KMS-11 (cell line): ENCODE results near the gene GAS6.
"Not testable (repeated sequence)": the region's sequence is repeated elsewhere in the genome, so short reads cannot be mapped to it uniquely, and the experiment has no call there.

Experiments used
- H2AFZ ChIP-seq: fragments of 200-600 bp; sonication (generic); 2 replicates; pipeline ENCODE4 v1.6.1; 2016; ENCODE audit warnings: antibody characterized with exemption, mixed run types, low read depth
- H3K27ac ChIP-seq: fragments of 200-600 bp; sonication (generic); 2 replicates; pipeline ENCODE4 v1.6.1; 2016; ENCODE audit warnings: mild to moderate bottlenecking, mixed run types
- H3K27me3 ChIP-seq: fragments of 200-600 bp; sonication (generic); 2 replicates; pipeline ENCODE4 v1.6.1; 2017; ENCODE audit warnings: mild to moderate bottlenecking, low read depth, mixed run types, moderate library complexity; ENCODE audit not compliant: insufficient read depth
- H3K36me3 ChIP-seq: fragments of 200-600 bp; sonication (generic); 2 replicates; pipeline ENCODE4 v1.6.1; 2017; ENCODE audit warnings: mild to moderate bottlenecking, mixed run types; ENCODE audit not compliant: insufficient read depth
- H3K4me1 ChIP-seq: fragments of 200-600 bp; sonication (generic); 2 replicates; pipeline ENCODE4 v1.6.1; 2016; ENCODE audit warnings: mild to moderate bottlenecking, low read depth, mixed run types; ENCODE audit not compliant: poor library complexity, severe bottlenecking
- H3K4me2 ChIP-seq: fragments of 200-600 bp; sonication (generic); 2 replicates; pipeline ENCODE4 v1.7.0; 2016; ENCODE audit warnings: mild to moderate bottlenecking, mixed run types
- H3K4me3 ChIP-seq: fragments of 200-600 bp; sonication (generic); IDR thresholded peaks from 2 replicates; pipeline ENCODE4 v1.6.1; 2017; ENCODE audit warnings: low read depth, low read length, mixed read lengths; ENCODE audit not compliant: insufficient read depth
- H3K79me2 ChIP-seq: fragments of 200-600 bp; sonication (generic); 2 replicates; pipeline ENCODE4 v1.6.1; 2016; ENCODE audit warnings: low read depth, mixed run types; ENCODE audit not compliant: insufficient read depth
- H3K9ac ChIP-seq: fragments of 200-600 bp; sonication (generic); 2 replicates; pipeline ENCODE4 v1.6.1; 2016; ENCODE audit warnings: mild to moderate bottlenecking, mixed run types
- H4K20me1 ChIP-seq: fragments of 200-600 bp; sonication (generic); 2 replicates; pipeline ENCODE4 v1.6.1; 2016; ENCODE audit warnings: mild to moderate bottlenecking, mixed run types; ENCODE audit not compliant: insufficient read depth
- CTCF ChIP-seq: fragments of 200-600 bp; sonication (generic); conservative IDR thresholded peaks from 2 replicates; pipeline ENCODE4 v1.6.1; 2017; ENCODE audit warnings: low read depth, mild to moderate bottlenecking, antibody characterized with exemption, low read length, moderate library complexity, mixed read lengths

GAS6 gene

GRCh38 chr13:113792236-113792770, 71.6 kb downstream of the GAS6 start:
- Histone ChIP-seq H3K4me3 (no peak overlapping the region), H3K27me3 (peaks cover 4% of the 10 kb centered on the region; the same call in 1 of the 2 replicates), H3K4me2 (no peak overlapping the region), H3K9ac (no peak overlapping the region), H3K79me2 (no peaks in the 10 kb centered on the region), H4K20me1 (no peaks in the 10 kb centered on the region), H3K4me1 (no peaks in the 10 kb centered on the region), H3K27ac (no peak overlapping the region), H3K36me3 (no peaks in the 10 kb centered on the region), H2AFZ (no peak overlapping the region)
- TF ChIP-seq CTCF, result no peak

GRCh38 chr13:113791761-113792160, 72.1 kb downstream of the GAS6 start:
- Histone ChIP-seq H3K4me2 (no peak overlapping the region), H3K9ac (no peak overlapping the region), H3K27me3 (peaks cover 4% of the 10 kb centered on the region; the same call in 1 of the 2 replicates), H4K20me1 (no peaks in the 10 kb centered on the region), H3K27ac (no peak overlapping the region), H3K79me2 (no peaks in the 10 kb centered on the region), H3K4me1 (no peaks in the 10 kb centered on the region), H2AFZ (no peak overlapping the region), H3K36me3 (no peaks in the 10 kb centered on the region), H3K4me3 (no peak overlapping the region)
- no peak for TF ChIP-seq CTCF

GRCh38 chr13:113791226-113791625, 72.7 kb downstream of the GAS6 start:
- H3K4me2 ChIP-seq, result no peak overlapping the region
- H3K4me1 ChIP-seq, result no peaks in the 10 kb centered on the region
- no peak overlapping the region for H3K4me3 ChIP-seq
- TF ChIP-seq CTCF, result no peak
- H3K36me3 ChIP-seq, result no peaks in the 10 kb centered on the region
- H2AFZ ChIP-seq, result no peak overlapping the region
- no peaks in the 10 kb centered on the region for H4K20me1 ChIP-seq
- H3K79me2 ChIP-seq, result no peaks in the 10 kb centered on the region
- no peak overlapping the region for H3K9ac ChIP-seq
- H3K27ac ChIP-seq, result no peak overlapping the region
- H3K27me3 ChIP-seq, result peaks cover 4% of the 10 kb centered on the region; the same call in 1 of the 2 replicates

GRCh38 chr13:113789931-113790330, 73.9 kb downstream of the GAS6 start:
- H3K9ac ChIP-seq, H3K4me2 ChIP-seq, H4K20me1 ChIP-seq, H2AFZ ChIP-seq, H3K36me3 ChIP-seq, H3K79me2 ChIP-seq, H3K4me1 ChIP-seq, H3K4me3 ChIP-seq, H3K27ac ChIP-seq: not testable (repeated sequence)
- H3K27me3 ChIP-seq, result peaks cover 11% of the 10 kb centered on the region; the same call in 1 of the 2 replicates

- H2AFZ ChIP-seq, result no peak overlapping the region
- no peak for TF ChIP-seq CTCF
These were observed 74.7 kb downstream of the GAS6 start for GRCh38 chr13:113789167-113789566.

More at GRCh38 chr13:113789167-113789566, 74.7 kb downstream of the GAS6 start:
- Histone ChIP-seq H3K27me3 (peaks cover 18% of the 10 kb centered on the region; the same call in 1 of the 2 replicates), H3K79me2 (no peaks in the 10 kb centered on the region), H3K27ac (no peak overlapping the region), H4K20me1 (no peaks in the 10 kb centered on the region), H3K4me1 (no peaks in the 10 kb centered on the region), H3K9ac (no peak overlapping the region), H3K4me2 (no peak overlapping the region), H3K36me3 (no peaks in the 10 kb centered on the region), H3K4me3 (no peak overlapping the region)
